Endothelial cell of umbilical vein (primary cell): ENCODE data around the gene RGS9. TPM values are rescaled to one million over a fixed set of nuclear protein-coding genes. Genes with fewer than 3 reads are reported as not detected.
"Not testable (repeated sequence)": the region's sequence is repeated elsewhere in the genome, so short reads cannot be mapped to it uniquely, and the experiment has no call there.

Experiments used
- BruUV-seq: library from RNA; stranded (reverse); fragments of 400-500 nt; replicated peaks from 2 replicates; lab custom pipeline; 2021; lab: Mats Ljungman, UMichigan
- CTCF ChIA-PET: fragments of 300-600, 350-600 bp; sonication (Branson Sonifier 250); formaldehyde crosslinking; loops from one replicate; lab custom pipeline; 2021; ENCODE audit warnings: antibody characterized with exemption, inconsistent platforms; lab: Charles Lee
- POLR2A ChIA-PET: fragments of 300-600, 350-600 bp; sonication (Branson Sonifier 250); formaldehyde crosslinking; loops from one replicate; lab custom pipeline; 2021; ENCODE audit warnings: antibody characterized with exemption, inconsistent platforms; lab: Charles Lee
- DNase-seq: peaks from one replicate; pipeline ENCODE4 v3.0.0-alpha.2; 2011; ENCODE audit warnings: low read depth, low spot score
- FAIRE-seq: peaks from 2 replicates; lab custom pipeline; 2011; peaks lifted over from hg19 to GRCh38; lab: Jason Lieb, UNC
- H2AFZ ChIP-seq: 2 replicates; pipeline ENCODE4 v1.6.0; 2012; ENCODE audit warnings: low read depth, low read length, control low read depth, inconsistent platforms
- H3K27ac ChIP-seq: 2 replicates; pipeline ENCODE4 v1.5.1; 2011; ENCODE audit warnings: low read depth, mild to moderate bottlenecking, control low read depth, low read length, moderate library complexity; ENCODE audit not compliant: insufficient read depth
- H3K27me3 ChIP-seq, 2 experiments: 2 replicates each; pipeline versions ENCODE4 v1.6.0 to v1.6.1; 2011; ENCODE audit warnings: low read length in 2 of 2, mixed read lengths in 1 of 2; ENCODE audit not compliant: control insufficient read depth in 2 of 2, insufficient read depth in 2 of 2
- H3K36me3 ChIP-seq, 2 experiments: 2 replicates in 1 of 2; 3 replicates in 1 of 2; pipeline ENCODE4 v1.5.1; 2011; ENCODE audit warnings: low read length in 2 of 2, mild to moderate bottlenecking in 1 of 2, moderate library complexity in 1 of 2; ENCODE audit not compliant: control insufficient read depth in 2 of 2, insufficient read depth in 2 of 2; ENCODE audit errors: extremely low read depth in 1 of 2
- H3K4me1 ChIP-seq: 3 replicates; pipeline ENCODE4 v1.5.1; 2011; ENCODE audit warnings: mild to moderate bottlenecking, low read length; ENCODE audit not compliant: control insufficient read depth, insufficient read depth; ENCODE audit errors: extremely low read depth
- H3K4me2 ChIP-seq: 2 replicates; pipeline ENCODE4 v1.6.1; 2011; ENCODE audit warnings: low read length, control low read depth, mixed read lengths; ENCODE audit not compliant: insufficient read depth
- H3K4me3 ChIP-seq, 3 experiments: fragments of 200-600 bp in 1 of 3; sonication (generic), shearing (Covaris generic) in 1 of 3; replicated peaks in 1 of 3; 2 replicates each; pipeline ENCODE4 v1.5.1; 2011 to 2016; ENCODE audit warnings: control low read depth in 3 of 3, low read length in 3 of 3, mild to moderate bottlenecking in 2 of 3, inconsistent platforms in 1 of 3, low read depth in 1 of 3, moderate library complexity in 1 of 3; ENCODE audit not compliant: insufficient read depth in 1 of 3
- H3K79me2 ChIP-seq: 2 replicates; pipeline ENCODE4 v1.6.0; 2012; ENCODE audit warnings: low read length, inconsistent platforms; ENCODE audit not compliant: control insufficient read depth, insufficient read depth
- H3K9ac ChIP-seq: replicated peaks from 2 replicates; pipeline ENCODE3; 2011; ENCODE audit warnings: low read length, control low read depth; ENCODE audit not compliant: insufficient read depth; ENCODE audit errors: extremely low read depth
- H3K9me1 ChIP-seq: replicated peaks from 3 replicates; pipeline ENCODE4 v1.6.0; 2011; ENCODE audit warnings: mild to moderate bottlenecking, low read length; ENCODE audit not compliant: control insufficient read depth, insufficient read depth; ENCODE audit errors: extremely low read depth
- H3K9me3 ChIP-seq: replicated peaks from 2 replicates; pipeline ENCODE4 v1.5.1; 2012; ENCODE audit warnings: low read length, inconsistent platforms; ENCODE audit not compliant: control insufficient read depth, insufficient read depth
- H4K20me1 ChIP-seq: replicated peaks from 2 replicates; pipeline ENCODE3; 2011; ENCODE audit warnings: mild to moderate bottlenecking, low read length; ENCODE audit not compliant: control insufficient read depth, insufficient read depth; ENCODE audit errors: extremely low read depth
- POLR2A ChIP-seq: IDR thresholded peaks from 2 replicates; pipeline ENCODE4 v1.6.1; 2012; ENCODE audit warnings: low read depth, mild to moderate bottlenecking, control low read depth, low read length
- dilution Hi-C: fragments of 300-500 bp; cut with MboI; formaldehyde crosslinking; loops from one replicate; pipeline ENCODE4 v1.15.0; 2019; ENCODE audit warnings: low sequenced_read_pairs; ENCODE audit not compliant: extremely low pct_ligation_motif_present
- intact Hi-C: fragments of 100-400 bp; cut with micrococcal nuclease; formaldehyde crosslinking; loops from one replicate; pipeline ENCODE4 v1.10.0; 2022
- polyA plus RNA-seq, 4 experiments: library from polyadenylated mRNA; depleted of rRNA in 3 of 4; stranded (reverse) in 3 of 4; unstranded in 1 of 4; fragments of >200 nt; gene quantifications; 2 replicates each; pipeline versions ENCODE4 v1.2.1 to v1.2.3, GENCODE V29; 2011 to 2012; ENCODE audit warnings: missing spikeins in 1 of 4
- total RNA-seq: library from RNA; stranded (reverse); gene quantifications from 2 replicates; pipeline ENCODE4 v1.2.3, GENCODE V29; 2021

RGS9 gene
- total and polyA plus RNA-seq, 2 donors (not counting 3 experiments of a cell fraction or from before 2014, with no cell fraction given): 0.61 to 1.4 TPM

DNA sequence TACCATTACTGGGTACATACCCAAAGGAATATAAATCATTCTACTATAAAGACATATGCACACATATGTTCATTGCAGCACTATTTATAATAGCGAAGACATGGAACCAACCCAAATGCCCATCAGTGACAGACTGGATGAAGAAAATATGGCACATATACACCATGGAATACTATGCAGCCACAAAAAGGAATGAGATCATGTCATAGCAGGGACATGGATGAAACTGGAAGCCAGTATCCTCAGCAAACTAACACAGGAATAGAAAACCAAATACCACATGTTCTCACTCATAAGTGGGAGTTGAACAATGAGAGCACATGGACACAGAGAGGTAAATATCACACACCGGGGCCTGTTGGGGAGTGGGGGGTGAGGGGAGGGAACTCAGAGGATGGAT is 40.8 kb upstream of the RGS9 start:
- dilution Hi-C loops, H3K9me1 ChIP-seq, FAIRE-seq, POLR2A ChIA-PET, intact Hi-C loops, BruUV-seq, H3K27ac ChIP-seq, H3K9ac ChIP-seq, H4K20me1 ChIP-seq, H3K9me3 ChIP-seq, H3K36me3 ChIP-seq, H3K79me2 ChIP-seq, H3K4me3 ChIP-seq, H3K4me2 ChIP-seq, H3K4me1 ChIP-seq, H2AFZ ChIP-seq, DNase-seq: not testable (repeated sequence)
- CTCF ChIA-PET: interaction anchor here (0.8 to 2.2 kb wide), 6 partner anchors 8 to 102 kb away, joined by 3 to 6 read pairs (median 3); no protein-coding TSS in a partner anchor
- H3K27me3 ChIP-seq: peaks cover 7 to 13% of the 10 kb centered on the region in 2 experiments

DNA sequence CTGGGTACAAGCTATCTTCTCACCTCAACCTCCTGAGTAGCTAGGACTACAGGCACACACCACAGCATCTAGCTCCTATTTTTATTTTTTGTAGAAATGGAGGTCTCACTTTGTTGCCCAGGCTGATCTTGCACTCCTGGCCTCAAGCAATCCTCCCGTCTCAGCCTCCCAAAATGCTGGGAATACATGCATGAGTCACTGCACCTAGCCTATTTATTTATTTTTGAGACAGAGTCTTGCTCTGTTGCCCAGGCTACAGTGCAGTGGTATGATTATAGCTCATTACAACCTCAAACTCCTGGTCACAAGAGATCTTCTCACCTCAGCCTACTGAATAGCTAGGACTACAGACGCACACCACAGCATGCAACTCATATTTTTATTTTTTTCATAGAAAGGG is 40.1 kb upstream of the RGS9 start:
- ChIA-PET POLR2A (no interaction called here), CTCF (interaction anchor here (0.8 to 1.6 kb wide), 3 partner anchors 10 to 27 kb away, joined by 3 read pairs; no protein-coding TSS in a partner anchor)
- BruUV-seq: no TSS peak
- Histone ChIP-seq H2AFZ (no peak overlapping the region), H3K27ac (no peak overlapping the region), H3K79me2 (no peaks in the 10 kb centered on the region), H3K4me2 (no peak overlapping the region), H3K9ac (no peak overlapping the region), H3K36me3 (no peaks in the 10 kb centered on the region), H3K27me3 (peaks cover 3 to 12% of the 10 kb centered on the region in 2 experiments), H3K4me3 (no peak overlapping the region), H3K9me3 (no peaks in the 10 kb centered on the region), H3K4me1 (peaks cover 8% of the 10 kb centered on the region), H3K9me1 (no peaks in the 10 kb centered on the region), H4K20me1 (no peaks in the 10 kb centered on the region)
- intact Hi-C loops: no loop called here
- DNase-seq: no peak
- no peak for FAIRE-seq
- no peak for TF ChIP-seq POLR2A
- dilution Hi-C loops: no loop called here
